DLD1 (cell line): ENCODE measurements around the gene FBXL4.
"Not testable (repeated sequence)": the region's sequence is repeated elsewhere in the genome, so short reads cannot be mapped to it uniquely, and the experiment has no call there.

Experiments
- in situ Hi-C: cut with HindIII; loops from 2 replicates; pipeline ENCODE4 v1.10.0; 2017; ENCODE audit warnings: low sequenced_read_pairs

Gene FBXL4

DNA sequence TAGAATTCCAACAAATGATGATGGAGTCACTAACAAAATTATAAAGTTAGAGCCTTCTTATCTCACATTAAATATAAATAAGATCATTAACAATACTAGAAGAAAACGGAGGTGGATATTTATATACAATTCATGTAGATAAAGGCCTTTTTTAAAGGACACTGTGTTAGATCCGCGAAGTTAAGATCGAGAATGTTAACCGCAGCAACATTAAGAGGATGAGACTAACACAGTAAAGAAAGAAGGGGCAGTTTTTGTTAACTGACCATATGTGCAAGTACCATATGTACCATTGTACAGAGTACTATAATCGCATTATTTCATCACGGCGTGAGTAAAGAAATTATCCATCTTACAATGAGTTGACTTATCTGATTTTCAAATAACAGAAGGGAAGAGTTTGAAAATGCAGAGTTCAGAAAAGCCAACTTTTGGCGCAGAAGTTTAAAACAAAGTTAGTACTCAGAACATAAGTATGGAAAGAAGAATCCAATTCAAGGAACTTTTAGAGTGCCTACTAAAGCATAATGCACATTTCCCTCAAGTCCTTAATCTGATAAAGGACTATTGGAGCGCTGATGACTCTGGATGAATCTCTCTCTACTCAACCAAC is 1.4 kb downstream of the FBXL4 start:
- in situ Hi-C loops: no loop called here

GRCh38 chr6:98945311-98946115 is 2.2 kb downstream of the FBXL4 start:
- in situ Hi-C loops: no loop called here

GRCh38 chr6:98944598-98945081 is 3.1 kb downstream of the FBXL4 start:
- in situ Hi-C loops: no loop called here

GRCh38 chr6:98944168-98944567 is 3.6 kb downstream of the FBXL4 start:
- in situ Hi-C loops: no loop called here

DNA sequence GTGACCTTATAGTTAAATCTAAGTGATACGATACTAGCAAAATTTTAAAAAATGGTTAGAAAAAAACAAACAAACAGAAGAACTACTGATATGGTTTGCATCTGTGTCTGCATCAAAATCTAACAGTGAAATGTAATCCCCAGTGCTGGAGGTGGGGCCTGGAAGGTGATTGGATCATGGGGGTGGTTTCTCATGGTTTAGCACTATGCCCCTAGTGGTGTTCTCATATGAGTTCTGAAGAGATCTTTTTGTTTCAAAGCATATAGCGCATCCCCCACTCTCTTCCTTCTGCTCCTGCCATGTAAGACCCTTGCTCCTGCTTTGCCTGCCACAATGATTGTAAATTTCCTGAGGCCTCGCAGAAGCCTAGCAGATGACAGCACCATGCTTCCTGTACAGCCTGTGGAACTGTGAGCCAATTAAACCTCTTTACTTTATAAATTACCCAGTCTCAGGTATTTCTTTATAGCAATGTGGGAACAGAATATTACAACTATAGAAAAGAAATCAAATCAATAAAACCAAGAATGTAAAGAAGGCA is 5.4 kb downstream of the FBXL4 start:
- in situ Hi-C loops: no loop called here

GRCh38 chr6:98941319-98941718 is 6.4 kb downstream of the FBXL4 start:
- in situ Hi-C loops: no loop called here

GRCh38 chr6:98937351-98937750 is 10.4 kb downstream of the FBXL4 start:
- in situ Hi-C loops: no loop called here

- in situ Hi-C loops: no loop called here
Measured at GRCh38 chr6:98932381-98932780, 15.4 kb downstream of the FBXL4 start.

DNA sequence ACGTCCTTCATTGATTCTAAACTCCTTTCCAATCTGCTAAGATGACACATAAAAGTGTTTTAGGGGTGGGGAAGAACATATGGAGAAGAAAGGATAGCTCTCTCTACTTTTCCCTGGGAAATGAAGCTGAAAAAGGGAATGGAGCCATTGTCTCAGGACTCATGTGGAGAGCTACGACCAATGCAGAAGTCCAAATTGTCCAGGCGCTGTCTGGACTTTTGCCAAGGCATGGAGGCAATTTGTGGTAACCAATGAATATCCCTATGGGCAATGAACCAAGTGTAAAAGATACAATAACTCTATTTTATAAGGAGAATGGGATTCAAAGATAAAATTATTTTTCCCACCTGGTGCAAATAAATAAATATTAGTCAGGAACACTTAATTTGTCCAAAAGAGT is 16.1 kb downstream of the FBXL4 start:
- in situ Hi-C loops: no loop called here

DNA sequence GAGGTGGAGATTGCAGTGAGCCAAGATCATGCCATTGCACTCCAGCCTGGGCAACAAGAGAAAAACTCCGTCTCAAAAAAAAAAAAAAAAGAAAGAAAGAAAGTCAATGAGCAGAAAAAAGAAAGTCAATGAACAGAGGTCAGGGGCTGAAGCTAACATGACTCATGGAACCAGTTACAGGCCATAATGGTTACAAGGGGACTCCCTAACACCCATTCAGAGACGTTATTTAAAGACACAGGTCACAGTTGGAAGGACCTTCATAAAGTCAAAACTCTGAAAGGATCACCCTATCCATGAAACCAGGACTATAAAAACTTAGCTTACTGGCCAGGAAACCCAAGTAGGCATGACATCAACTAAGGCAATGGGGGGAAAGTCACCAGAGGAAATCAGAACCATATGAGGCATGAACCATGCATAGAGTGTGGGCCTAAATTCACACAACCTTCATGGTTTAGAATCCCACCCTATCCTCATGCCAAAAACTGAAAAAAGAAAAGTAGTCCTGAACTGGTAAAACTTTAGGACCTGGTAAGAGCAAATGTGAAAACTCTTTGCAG is 18.2 kb downstream of the FBXL4 start:
- in situ Hi-C loops: no loop called here

GRCh38 chr6:98928688-98929087 is 19.1 kb downstream of the FBXL4 start:
- in situ Hi-C loops: no loop called here

DNA sequence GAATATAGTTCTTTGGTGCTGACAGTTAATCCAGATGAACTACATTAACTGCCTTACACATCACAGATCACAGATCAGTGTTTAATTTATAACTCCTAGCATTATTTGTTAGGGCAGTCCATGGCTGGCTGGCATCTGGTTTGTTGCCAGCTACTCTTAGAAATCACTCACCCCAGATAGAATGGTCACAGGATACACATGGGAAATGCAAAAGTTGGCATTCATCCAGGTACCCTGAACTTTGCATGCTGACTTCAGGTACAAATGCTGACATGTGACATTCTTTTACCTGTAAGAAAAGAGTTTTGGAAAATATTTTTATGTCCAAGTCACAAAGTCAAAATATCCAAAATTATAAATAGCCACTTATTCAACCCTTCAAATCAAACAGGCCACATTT is 20.2 kb downstream of the FBXL4 start:
- in situ Hi-C loops: no loop called here

DNA sequence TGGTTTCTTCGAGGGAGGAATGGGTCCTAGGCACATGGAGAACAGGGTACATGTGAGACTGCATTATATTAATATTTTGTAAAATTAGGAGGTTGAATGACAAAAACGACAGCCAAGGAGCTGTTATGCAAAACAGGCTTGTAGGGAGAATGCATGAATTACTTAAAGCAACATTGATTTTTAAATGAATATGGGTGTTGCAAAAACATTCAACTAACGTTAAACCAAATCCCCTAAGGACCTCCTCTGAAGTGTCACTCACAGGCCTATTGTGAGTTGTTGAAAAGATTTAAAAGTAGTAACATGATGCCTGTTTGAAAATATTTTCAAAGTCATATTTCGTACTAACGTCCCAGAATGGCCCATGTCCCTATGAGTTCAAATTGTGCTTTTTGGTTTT is 21.9 kb downstream of the FBXL4 start:
- in situ Hi-C loops: no loop called here

DNA sequence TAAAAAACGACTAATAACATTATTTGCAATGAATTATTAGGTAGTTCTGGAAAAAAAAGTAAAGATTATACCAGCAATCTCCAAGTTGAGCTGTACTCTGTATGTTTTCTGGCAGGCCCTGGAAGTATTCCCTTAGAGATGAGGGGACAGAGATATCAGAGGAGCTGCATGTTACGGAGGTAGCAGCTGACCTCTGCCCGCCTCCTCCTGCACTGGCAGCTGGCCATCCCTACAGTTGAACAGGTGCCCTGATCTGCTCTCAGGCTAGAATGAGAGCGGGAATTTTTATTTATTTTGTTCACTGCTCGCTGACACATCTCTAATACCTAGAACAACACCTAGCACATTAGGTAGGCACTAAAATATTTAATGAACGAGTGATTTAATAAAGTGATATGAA is 23.1 kb downstream of the FBXL4 start:
- in situ Hi-C loops: no loop called here

- in situ Hi-C loops: no loop called here
Measured at GRCh38 chr6:98920904-98921431, 26.8 kb downstream of the FBXL4 start.

GRCh38 chr6:98910946-98911345 is 36.8 kb downstream of the FBXL4 start:
- in situ Hi-C loops: not testable (repeated sequence)

DNA sequence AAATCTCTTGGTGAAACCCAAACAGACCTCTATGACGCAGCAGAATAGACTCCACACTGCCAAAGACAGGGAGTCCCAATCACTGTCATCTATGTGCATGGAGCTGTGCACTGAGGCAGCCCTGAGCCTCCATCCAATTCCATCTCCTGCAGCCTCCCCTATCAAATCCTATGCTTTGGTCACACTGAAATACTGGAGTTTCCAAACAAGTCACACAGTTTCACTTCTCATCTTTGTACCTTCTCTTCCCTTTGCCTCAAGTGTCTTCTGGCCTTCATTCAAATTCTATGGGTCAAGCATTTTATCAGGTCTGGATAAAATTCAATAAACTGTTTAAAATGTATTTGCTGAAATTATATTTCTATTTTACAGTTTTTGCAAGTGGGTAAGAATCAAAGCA is 38.5 kb downstream of the FBXL4 start:
- in situ Hi-C loops: no loop called here

DNA sequence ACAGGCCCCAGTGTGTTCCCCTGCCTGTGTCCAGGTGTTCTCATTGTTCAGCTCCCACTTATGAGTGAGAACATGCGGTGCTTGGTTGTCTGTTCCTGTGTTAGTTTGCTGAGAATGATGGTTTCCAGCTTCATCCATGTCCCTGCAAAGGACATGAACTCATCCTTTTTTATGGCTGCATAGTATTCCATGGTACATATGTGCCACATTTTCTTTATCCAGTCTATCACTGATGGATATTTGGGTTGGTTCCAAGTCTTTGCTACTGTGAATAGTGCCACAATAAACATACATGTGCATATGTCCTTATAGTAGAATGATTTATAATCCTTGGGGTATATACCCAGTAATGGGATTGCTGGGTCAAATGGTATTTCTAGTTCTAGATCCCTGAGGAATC is 41.4 kb downstream of the FBXL4 start:
- in situ Hi-C loops: not testable (repeated sequence)

DNA sequence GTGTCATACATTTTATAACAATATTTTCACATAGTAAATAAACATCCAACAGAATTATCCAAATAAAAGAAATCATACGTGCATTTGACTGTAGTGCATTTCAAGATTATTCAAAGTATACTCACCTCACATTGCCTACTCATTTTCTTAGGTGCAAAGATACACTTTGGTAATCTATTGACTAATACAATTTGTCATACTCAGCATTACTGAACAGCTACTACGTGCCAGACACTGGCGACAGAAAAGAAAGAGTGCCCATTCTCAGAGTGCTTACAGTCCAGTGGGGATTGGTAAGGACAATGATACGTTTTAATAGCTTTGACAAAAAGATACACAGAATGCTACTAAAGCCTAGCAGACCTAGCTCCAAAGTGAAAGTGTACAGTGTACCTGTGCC is 42.0 kb downstream of the FBXL4 start:
- in situ Hi-C loops: no loop called here

GRCh38 chr6:98904096-98904495 is 43.6 kb downstream of the FBXL4 start:
- in situ Hi-C loops: no loop called here

GRCh38 chr6:98900706-98901105 is 47.0 kb downstream of the FBXL4 start:
- in situ Hi-C loops: no loop called here

- in situ Hi-C loops: no loop called here
Measured at GRCh38 chr6:98894810-98895209, 52.9 kb downstream of the FBXL4 start.
